T-helper 17 cell (primary cell): Measurements from ENCODE around the gene FBXO27. TPM values are rescaled to one million over a fixed set of nuclear protein-coding genes. Genes with fewer than 3 reads are reported as not detected.

Experiments used
- ATAC-seq: fragments of 150-1000 bp; cut with Tn5 transposase; 2 replicates; pipeline ENCODE4 v1.10.0; 2021; ENCODE audit warnings: mild to moderate bottlenecking, moderate library complexity
- DNase-seq, 3 donors: peaks; one replicate each; pipeline versions ENCODE4 v3.0.0 to v3.0.0-alpha.2; 2020 to 2021
- H3K9me3 ChIP-seq: one replicate; pipeline ENCODE4 v1.7.0; 2013; ENCODE audit warnings: low read length, mild to moderate bottlenecking; ENCODE audit not compliant: control insufficient read depth, poor library complexity, severe bottlenecking
- H3K27ac Mint-ChIP-seq: one replicate; pipeline ENCODE4 v1.8.0; 2022; ENCODE audit warnings: mild to moderate bottlenecking, moderate library complexity, mixed read lengths
- H3K27me3 Mint-ChIP-seq: one replicate; pipeline ENCODE4 v1.8.0; 2022; ENCODE audit warnings: mixed read lengths
- H3K36me3 Mint-ChIP-seq: one replicate; pipeline ENCODE4 v1.8.0; 2022; ENCODE audit warnings: low read depth, mixed read lengths
- H3K4me1 Mint-ChIP-seq: one replicate; pipeline ENCODE4 v1.8.0; 2022; ENCODE audit warnings: mild to moderate bottlenecking, mixed read lengths
- H3K4me3 Mint-ChIP-seq: one replicate; pipeline ENCODE4 v1.8.0; 2022; ENCODE audit warnings: mild to moderate bottlenecking, moderate library complexity, mixed read lengths
- total RNA-seq, 4 donors: library from RNA in 2 of 4; stranded (reverse) in 2 of 4; gene quantifications; one replicate each; pipeline ENCODE4 v1.2.3 and lab custom pipeline; 2022 to 2026

Gene FBXO27
- total RNA-seq, 2 donors from 2014 or later: 0.40 to 1.6 TPM

- no peak for DNase-seq
- no peaks in the 10 kb centered on the region for H3K9me3 ChIP-seq
- ATAC-seq: no peak
- Mint-ChIP-seq H3K4me3 (no peak overlapping the region), H3K4me1 (peaks cover 5% of the 10 kb centered on the region), H3K27me3 (no peaks in the 10 kb centered on the region), H3K27ac (no peak overlapping the region), H3K36me3 (no peaks in the 10 kb centered on the region)
These were observed 25.3 kb upstream of the FBXO27 start for GRCh38 chr19:39057615-39058014.

- Mint-ChIP-seq H3K27ac (no peak overlapping the region), H3K36me3 (no peaks in the 10 kb centered on the region), H3K4me1 (no peaks in the 10 kb centered on the region), H3K4me3 (no peak overlapping the region), H3K27me3 (no peaks in the 10 kb centered on the region)
- no peak for ATAC-seq
- no peak for DNase-seq
- no peaks in the 10 kb centered on the region for H3K9me3 ChIP-seq
These were observed 21.7 kb upstream of the FBXO27 start for GRCh38 chr19:39054091-39054470.

GRCh38 chr19:39053276-39054090, 21.1 kb upstream of the FBXO27 start:
- H3K36me3 Mint-ChIP-seq: no peaks in the 10 kb centered on the region
- no peaks in the 10 kb centered on the region for H3K27me3 Mint-ChIP-seq
- H3K4me1 Mint-ChIP-seq: no peaks in the 10 kb centered on the region
- no peaks in the 10 kb centered on the region for H3K9me3 ChIP-seq
- DNase-seq (no peak), ATAC-seq (no peak)
- no peak overlapping the region for H3K4me3 Mint-ChIP-seq
- no peak overlapping the region for H3K27ac Mint-ChIP-seq

- DNase-seq (no peak), ATAC-seq (no peak)
- Mint-ChIP-seq H3K27ac (no peak overlapping the region), H3K36me3 (no peaks in the 10 kb centered on the region), H3K4me3 (no peak overlapping the region), H3K4me1 (no peaks in the 10 kb centered on the region), H3K27me3 (no peaks in the 10 kb centered on the region)
- no peaks in the 10 kb centered on the region for H3K9me3 ChIP-seq
These were observed 20.5 kb upstream of the FBXO27 start for GRCh38 chr19:39052846-39053245.

GRCh38 chr19:39052243-39052746, 19.9 kb upstream of the FBXO27 start:
- ATAC-seq: peak; percentile 68
- Mint-ChIP-seq H3K4me1 (no peaks in the 10 kb centered on the region), H3K27me3 (no peaks in the 10 kb centered on the region), H3K4me3 (no peak overlapping the region), H3K36me3 (no peaks in the 10 kb centered on the region), H3K27ac (peak overlapping the region; percentile 11)
- H3K9me3 ChIP-seq: no peaks in the 10 kb centered on the region
- peak; percentile 56 to 71 (median 63) for DNase-seq

- Mint-ChIP-seq H3K4me3 (no peak overlapping the region), H3K36me3 (no peaks in the 10 kb centered on the region), H3K4me1 (peaks cover 3% of the 10 kb centered on the region), H3K27ac (no peak overlapping the region), H3K27me3 (no peaks in the 10 kb centered on the region)
- DNase-seq: no peak
- ATAC-seq: no peak
- no peaks in the 10 kb centered on the region for H3K9me3 ChIP-seq
These were observed 14.7 kb upstream of the FBXO27 start for GRCh38 chr19:39047073-39047472.

- no peaks in the 10 kb centered on the region for H3K27me3 Mint-ChIP-seq
- peak; percentile 32 for ATAC-seq
- H3K4me1 Mint-ChIP-seq: peaks cover 3% of the 10 kb centered on the region
- H3K4me3 Mint-ChIP-seq: no peak overlapping the region
- no peak overlapping the region for H3K27ac Mint-ChIP-seq
- H3K36me3 Mint-ChIP-seq: no peaks in the 10 kb centered on the region
- H3K9me3 ChIP-seq: no peaks in the 10 kb centered on the region
- DNase-seq: no peak
These were observed 13.9 kb upstream of the FBXO27 start for GRCh38 chr19:39046037-39046821.

GRCh38 chr19:39045506-39045905, 13.2 kb upstream of the FBXO27 start:
- Mint-ChIP-seq H3K4me1 (peaks cover 3% of the 10 kb centered on the region), H3K4me3 (no peak overlapping the region), H3K27me3 (no peaks in the 10 kb centered on the region), H3K27ac (peak overlapping the region; percentile 49), H3K36me3 (no peaks in the 10 kb centered on the region)
- ATAC-seq (no peak), DNase-seq (no peak)
- H3K9me3 ChIP-seq: no peaks in the 10 kb centered on the region

GRCh38 chr19:39038098-39038497, 5.7 kb upstream of the FBXO27 start:
- DNase-seq (no peak), ATAC-seq (no peak)
- H3K27ac Mint-ChIP-seq: no peak overlapping the region
- H3K36me3 Mint-ChIP-seq: no peaks in the 10 kb centered on the region
- H3K4me1 Mint-ChIP-seq: peaks cover 3% of the 10 kb centered on the region
- H3K4me3 Mint-ChIP-seq: no peak overlapping the region
- H3K27me3 Mint-ChIP-seq: peaks cover 15% of the 10 kb centered on the region
- no peaks in the 10 kb centered on the region for H3K9me3 ChIP-seq

- peaks cover 3% of the 10 kb centered on the region for H3K4me1 Mint-ChIP-seq
- H3K9me3 ChIP-seq: no peaks in the 10 kb centered on the region
- peaks cover 15% of the 10 kb centered on the region for H3K27me3 Mint-ChIP-seq
- ATAC-seq (no peak), DNase-seq (no peak)
- no peak overlapping the region for H3K27ac Mint-ChIP-seq
- H3K4me3 Mint-ChIP-seq: no peak overlapping the region
- H3K36me3 Mint-ChIP-seq: no peaks in the 10 kb centered on the region
These were observed 4.8 kb upstream of the FBXO27 start for GRCh38 chr19:39037194-39037593.

- peaks cover 3% of the 10 kb centered on the region for H3K4me1 Mint-ChIP-seq
- no peak for ATAC-seq
- no peak for DNase-seq
- no peaks in the 10 kb centered on the region for H3K9me3 ChIP-seq
- H3K36me3 Mint-ChIP-seq: no peaks in the 10 kb centered on the region
- H3K4me3 Mint-ChIP-seq: no peak overlapping the region
- peaks cover 15% of the 10 kb centered on the region for H3K27me3 Mint-ChIP-seq
- no peak overlapping the region for H3K27ac Mint-ChIP-seq
These were observed 4.2 kb upstream of the FBXO27 start for GRCh38 chr19:39036581-39036980.

GRCh38 chr19:39031368-39032062, 834 bp downstream of the FBXO27 start:
- peaks cover 2% of the 10 kb centered on the region for H3K4me1 Mint-ChIP-seq
- peak; percentile 92 for ATAC-seq
- H3K4me3 Mint-ChIP-seq: peak overlapping the region; percentile 78
- no peaks in the 10 kb centered on the region for H3K9me3 ChIP-seq
- H3K27me3 Mint-ChIP-seq: peaks cover 12% of the 10 kb centered on the region
- H3K27ac Mint-ChIP-seq: no peak overlapping the region
- no peaks in the 10 kb centered on the region for H3K36me3 Mint-ChIP-seq
- peak; percentile 30 to 68 (median 67) for DNase-seq

- Mint-ChIP-seq H3K27ac (no peak overlapping the region), H3K4me1 (peaks cover 2% of the 10 kb centered on the region), H3K36me3 (no peaks in the 10 kb centered on the region), H3K4me3 (peak overlapping the region; percentile 78), H3K27me3 (peaks cover 14% of the 10 kb centered on the region)
- ATAC-seq (no peak), DNase-seq (no peak)
- no peaks in the 10 kb centered on the region for H3K9me3 ChIP-seq
These were observed 1.4 kb downstream of the FBXO27 start for GRCh38 chr19:39030854-39031367.
